ENCODE data around the gene B4GALT5. TPM values are rescaled to one million over a fixed set of nuclear protein-coding genes. Genes with fewer than 3 reads are reported as not detected.

Gene B4GALT5
- total RNA-seq, 2 experiments from 2014 or later, result 28.1 to 30.9 TPM

- CTCF ChIA-PET, result interaction anchor here (0.7 to 10.6 kb wide), 7 partner anchors 8 to 108 kb away, joined by 3 to 55 read pairs (median 4); no protein-coding TSS in a partner anchor
- H3K27me3 Mint-ChIP-seq, result no peaks in the 10 kb centered on the region
- H3K4me1 Mint-ChIP-seq, result peaks cover 81% of the 10 kb centered on the region
- DNase-seq (no peak), ATAC-seq (no peak)
- peaks cover 40% of the 10 kb centered on the region for H3K36me3 Mint-ChIP-seq
- H3K9me3 Mint-ChIP-seq (ENCODE audit: low read depth), result no peaks in the 10 kb centered on the region
- H3K27ac Mint-ChIP-seq, result peak overlapping the region; percentile 99
- H3K4me3 Mint-ChIP-seq, result peak overlapping the region; percentile 94
Measured at GRCh38 chr20:49591217-49591865, 122.3 kb downstream of the B4GALT5 start.

DNA sequence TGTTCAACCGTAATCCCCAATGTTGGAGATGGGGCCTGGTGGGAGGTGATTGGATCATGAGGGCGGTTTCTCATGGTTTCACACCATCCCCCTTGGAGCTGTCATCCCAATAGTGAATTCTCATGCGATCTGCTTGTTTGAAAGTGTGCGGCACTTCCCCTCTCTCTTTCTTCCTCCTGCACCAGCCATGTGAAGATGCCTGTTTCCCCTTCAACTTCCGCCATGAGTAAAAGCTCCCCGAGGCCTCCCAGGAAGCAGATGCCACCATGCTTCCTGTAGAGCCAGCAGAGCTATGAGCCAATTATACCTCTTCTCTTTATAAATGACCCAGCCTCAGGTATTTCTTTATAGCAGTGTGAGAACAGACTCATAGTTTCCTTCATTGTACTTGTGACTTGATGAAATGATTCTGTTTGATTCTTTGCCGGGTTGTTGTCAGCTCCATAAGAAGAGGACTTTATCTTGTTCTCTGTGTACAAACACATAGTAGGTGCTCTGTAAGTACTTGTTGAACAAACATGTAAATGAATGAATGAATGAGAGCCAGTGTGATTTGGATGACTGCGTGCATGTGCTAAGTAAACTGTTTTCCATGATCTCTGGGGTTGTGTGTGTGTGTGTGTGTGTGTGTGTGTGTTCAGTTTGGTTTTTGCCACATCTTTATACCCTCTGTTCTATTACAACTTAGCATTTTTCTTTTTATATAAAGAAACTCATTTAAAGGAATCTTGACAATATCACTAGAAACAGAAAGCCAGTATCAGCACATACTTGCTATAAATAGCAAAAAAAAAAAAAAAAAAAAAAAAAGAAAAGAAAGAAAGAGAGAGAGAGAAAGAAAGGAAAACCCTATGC, 123.3 kb downstream of the B4GALT5 start:
- peak overlapping the region; percentile 0 for H3K4me3 Mint-ChIP-seq
- peaks cover 33% of the 10 kb centered on the region for H3K36me3 Mint-ChIP-seq
- CTCF ChIA-PET, result interaction anchor here (0.7 to 10.6 kb wide), 6 partner anchors 7 to 107 kb away, joined by 3 to 55 read pairs (median 4); no protein-coding TSS in a partner anchor
- no peaks in the 10 kb centered on the region for H3K27me3 Mint-ChIP-seq
- ATAC-seq (no peak), DNase-seq (no peak)
- H3K4me1 Mint-ChIP-seq, result peaks cover 71% of the 10 kb centered on the region
- peak overlapping the region; percentile 99 for H3K27ac Mint-ChIP-seq
- no peaks in the 10 kb centered on the region for H3K9me3 Mint-ChIP-seq (ENCODE audit: low read depth)

- CTCF ChIA-PET, result interaction anchor here (0.7 to 10.6 kb wide), 5 partner anchors 11 to 80 kb away, joined by 3 to 55 read pairs (median 5); no protein-coding TSS in a partner anchor
- H3K36me3 Mint-ChIP-seq, result peaks cover 27% of the 10 kb centered on the region
- no peaks in the 10 kb centered on the region for H3K9me3 Mint-ChIP-seq (ENCODE audit: low read depth)
- H3K4me3 Mint-ChIP-seq, result no peak overlapping the region
- no peaks in the 10 kb centered on the region for H3K27me3 Mint-ChIP-seq
- DNase-seq, result no peak
- H3K4me1 Mint-ChIP-seq, result peaks cover 67% of the 10 kb centered on the region
- peak overlapping the region; percentile 79 for H3K27ac Mint-ChIP-seq
- no peak for ATAC-seq
Measured at GRCh38 chr20:49589747-49590146, 123.9 kb downstream of the B4GALT5 start.

- peaks cover 27% of the 10 kb centered on the region for H3K36me3 Mint-ChIP-seq
- ATAC-seq (no peak), DNase-seq (no peak)
- peaks cover 3% of the 10 kb centered on the region for H3K9me3 Mint-ChIP-seq (ENCODE audit: low read depth)
- H3K4me3 Mint-ChIP-seq, result no peak overlapping the region
- H3K27me3 Mint-ChIP-seq, result no peaks in the 10 kb centered on the region
- no peak overlapping the region for H3K27ac Mint-ChIP-seq
- H3K4me1 Mint-ChIP-seq, result peaks cover 43% of the 10 kb centered on the region
- CTCF ChIA-PET, result interaction anchor here (0.7 to 10.6 kb wide), 2 partner anchors 46 to 50 kb away, joined by 3 to 55 read pairs; no protein-coding TSS in a partner anchor
Measured at GRCh38 chr20:49587111-49587570, 126.5 kb downstream of the B4GALT5 start.

DNA sequence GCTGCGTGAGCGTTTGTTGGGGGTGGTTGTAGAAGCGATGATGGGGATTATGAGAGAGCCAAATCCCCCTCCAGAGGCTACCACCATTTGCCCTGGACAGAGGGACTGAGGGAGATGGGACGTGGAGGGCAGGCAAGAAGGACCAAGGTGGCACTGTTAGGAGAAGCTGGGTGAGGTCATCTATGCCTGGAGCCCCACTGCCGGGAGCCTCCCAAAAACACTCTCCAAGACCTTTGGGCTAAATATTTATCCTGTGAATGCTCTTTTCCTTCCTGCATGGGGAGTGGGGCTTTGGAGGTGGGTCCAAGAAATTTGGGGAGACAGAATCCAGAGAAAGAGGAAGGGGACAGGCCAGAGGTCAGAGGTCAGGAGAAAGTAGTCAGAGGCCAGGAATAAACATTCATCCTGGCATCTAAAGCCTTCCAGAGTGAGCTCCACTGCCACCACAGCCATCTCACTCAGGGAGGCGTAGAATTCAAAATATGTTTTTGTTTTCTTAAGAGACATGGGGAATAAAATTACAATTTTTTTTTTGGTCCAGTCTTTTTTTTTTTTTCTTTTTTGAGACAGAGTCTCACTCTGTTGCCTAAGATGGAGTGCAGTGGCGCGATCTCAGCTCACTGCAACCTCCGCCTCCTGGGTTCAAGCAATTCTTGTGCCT, 128.0 kb downstream of the B4GALT5 start:
- ATAC-seq (no peak), DNase-seq (no peak)
- Mint-ChIP-seq H3K9me3 (ENCODE audit: low read depth) (peaks cover 3% of the 10 kb centered on the region), H3K27me3 (no peaks in the 10 kb centered on the region), H3K27ac (no peak overlapping the region), H3K36me3 (peaks cover 22% of the 10 kb centered on the region), H3K4me1 (peaks cover 40% of the 10 kb centered on the region), H3K4me3 (no peak overlapping the region)
- CTCF ChIA-PET, result interaction anchor here (10.6 kb wide), 1 partner anchor 45 kb away, joined by 55 read pairs; no protein-coding TSS in a partner anchor

DNA sequence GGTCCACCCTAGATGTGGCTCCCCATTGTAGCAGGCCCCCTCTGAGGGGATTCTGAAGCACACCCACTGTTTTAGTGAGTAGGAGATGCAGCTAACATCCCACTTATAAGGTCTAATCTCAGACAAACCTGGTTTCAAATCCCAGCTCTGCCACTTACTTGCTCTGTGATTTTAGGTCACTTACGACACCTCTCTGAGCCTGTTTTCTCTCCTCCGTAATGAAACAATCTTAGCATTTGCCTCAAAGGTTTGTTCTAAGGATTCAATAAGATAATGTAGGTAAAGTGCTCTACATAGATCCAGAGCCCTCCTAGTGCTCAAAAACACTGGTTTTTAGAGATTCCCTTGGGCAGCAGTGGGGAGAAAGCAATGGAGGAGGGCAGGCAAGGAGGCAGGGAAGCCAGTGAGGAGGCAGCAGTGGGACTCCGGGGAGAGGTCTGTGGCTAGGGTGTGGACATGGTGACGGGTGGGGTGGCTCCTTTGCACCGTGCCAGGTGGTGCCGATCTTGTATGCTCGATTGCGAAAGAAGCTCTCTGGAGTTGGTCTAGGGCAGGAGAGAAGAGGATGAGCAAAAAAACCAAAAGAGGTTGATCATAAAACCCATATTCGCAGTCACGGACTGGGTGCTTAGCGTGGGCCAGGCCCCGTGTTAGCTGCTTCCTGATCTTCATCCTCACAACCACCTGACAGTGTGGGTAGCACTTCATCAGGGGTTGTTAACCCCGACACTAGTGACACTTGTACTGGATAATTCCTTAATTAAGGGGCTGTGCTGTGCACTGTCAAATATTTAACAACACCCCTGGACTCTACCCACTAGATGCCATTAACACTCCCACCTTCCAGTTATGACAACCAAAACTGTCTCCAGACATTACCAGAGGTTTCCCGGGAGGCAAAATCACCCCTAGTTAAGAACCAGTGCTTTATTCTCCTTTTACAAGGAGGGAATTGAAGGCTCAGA, 129.0 kb downstream of the B4GALT5 start:
- peaks cover 3% of the 10 kb centered on the region for H3K9me3 Mint-ChIP-seq (ENCODE audit: low read depth)
- DNase-seq (no peak), ATAC-seq (no peak)
- H3K4me1 Mint-ChIP-seq, result peaks cover 39% of the 10 kb centered on the region
- H3K36me3 Mint-ChIP-seq, result peaks cover 13% of the 10 kb centered on the region
- H3K27ac Mint-ChIP-seq, result no peak overlapping the region
- CTCF ChIA-PET, result interaction anchor here (0.8 to 10.6 kb wide), 4 partner anchors 12 to 44 kb away, joined by 3 to 55 read pairs (median 4); no protein-coding TSS in a partner anchor
- H3K4me3 Mint-ChIP-seq, result no peak overlapping the region
- H3K27me3 Mint-ChIP-seq, result no peaks in the 10 kb centered on the region

DNA sequence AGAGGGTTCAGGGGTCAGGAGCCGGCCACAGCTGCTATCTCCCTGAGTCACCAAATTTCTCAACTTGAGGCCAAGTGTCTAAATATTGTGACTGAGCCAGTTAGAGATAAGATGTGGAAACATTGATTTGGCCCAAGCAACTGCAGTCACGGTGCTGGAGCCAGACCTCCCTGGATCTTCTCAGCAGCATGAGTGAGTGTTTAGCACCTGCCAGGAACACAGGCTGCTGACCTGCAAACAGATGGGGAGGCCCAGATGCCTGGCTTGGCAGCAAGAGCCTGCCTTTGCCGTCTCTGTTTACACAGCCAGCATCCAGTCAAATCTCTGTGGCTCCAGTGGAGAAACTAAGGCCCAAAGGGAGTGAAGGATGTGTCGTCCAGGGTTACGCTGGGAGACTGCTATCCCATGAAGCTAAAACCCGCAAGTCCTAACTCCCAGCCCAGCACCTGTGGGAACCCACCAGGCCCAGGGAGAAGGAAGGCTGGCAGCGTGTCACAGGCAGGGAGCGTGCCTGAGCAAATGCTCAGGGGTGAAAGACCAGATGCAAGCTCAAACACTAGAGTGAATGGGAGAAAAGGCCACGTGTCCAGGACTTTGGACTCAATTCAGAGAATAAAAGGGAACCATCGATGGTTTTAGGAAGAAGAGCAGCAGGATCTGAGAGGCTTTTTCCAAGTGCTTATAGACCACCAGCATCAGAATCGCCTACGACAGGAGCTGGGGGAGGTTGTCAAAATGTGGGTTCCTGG, 129.8 kb downstream of the B4GALT5 start:
- Mint-ChIP-seq H3K9me3 (ENCODE audit: low read depth) (peaks cover 3% of the 10 kb centered on the region), H3K27me3 (no peaks in the 10 kb centered on the region), H3K4me3 (no peak overlapping the region), H3K36me3 (peaks cover 10% of the 10 kb centered on the region), H3K4me1 (peaks cover 38% of the 10 kb centered on the region), H3K27ac (no peak overlapping the region)
- no peak for ATAC-seq
- CTCF ChIA-PET, result interaction anchor here (0.8 to 10.6 kb wide), 6 partner anchors 7 to 43 kb away, joined by 3 to 55 read pairs (median 4); no protein-coding TSS in a partner anchor
- DNase-seq, result no peak

DNA sequence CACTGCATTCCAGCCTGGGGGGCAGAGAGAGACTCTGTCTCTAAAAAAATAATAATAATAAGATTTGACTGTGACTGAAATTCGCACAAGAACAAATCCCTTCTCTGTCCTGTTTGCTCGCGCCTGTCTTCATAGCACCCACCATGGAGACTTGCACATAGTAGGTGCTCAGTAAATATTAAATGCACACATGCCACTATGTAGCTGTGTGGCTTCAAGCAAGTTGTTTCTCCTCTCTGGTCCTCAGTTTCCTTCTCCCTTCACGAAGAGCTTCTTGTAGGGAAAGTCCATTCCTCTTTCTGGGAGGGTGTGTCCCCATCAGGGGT, 130.4 kb downstream of the B4GALT5 start:
- no peak overlapping the region for H3K27ac Mint-ChIP-seq
- CTCF ChIA-PET, result interaction anchor here (0.9 to 10.6 kb wide), 4 partner anchors 8 to 42 kb away, joined by 3 to 55 read pairs (median 6); no protein-coding TSS in a partner anchor
- peaks cover 9% of the 10 kb centered on the region for H3K36me3 Mint-ChIP-seq
- peaks cover 3% of the 10 kb centered on the region for H3K9me3 Mint-ChIP-seq (ENCODE audit: low read depth)
- ATAC-seq (no peak), DNase-seq (no peak)
- no peaks in the 10 kb centered on the region for H3K27me3 Mint-ChIP-seq
- H3K4me3 Mint-ChIP-seq, result no peak overlapping the region
- peaks cover 38% of the 10 kb centered on the region for H3K4me1 Mint-ChIP-seq

Other genes starting within 250 kb of the B4GALT5 start
- gene KCNB1, start 231.2 kb downstream of the B4GALT5 start, total RNA-seq, result under 1 TPM in 1 of 2 experiments, not detected in 1; 0.05 TPM
- gene PTGIS, start 145.7 kb downstream of the B4GALT5 start, total RNA-seq, result 10 to 100 TPM in 1 of 2 experiments, 1 to 10 TPM in 1; 3.8 to 15.1 TPM
- gene SLC9A8, start 99.0 kb upstream of the B4GALT5 start, total RNA-seq, result 10 to 100 TPM; 16.3 to 24.9 TPM
- gene SPATA2, start 201.7 kb upstream of the B4GALT5 start, total RNA-seq, result 10 to 100 TPM; 10.2 to 11.1 TPM
- 10 to 100 TPM; 65.2 to 74.4 TPM for gene RNF114, start 222.5 kb upstream of the B4GALT5 start, total RNA-seq